Tibial nerve (tissue), 4 donors: ENCODE data around the gene AFAP1. TPM values are rescaled to one million over a fixed set of nuclear protein-coding genes. Genes with fewer than 3 reads are reported as not detected.

ENCODE experiments used
- DNase-seq, 2 donors: peaks; one replicate each; pipeline ENCODE4 v3.0.0-alpha.2; 2019; ENCODE audit warnings: low spot score in 2 of 2
- H3K27ac ChIP-seq, 4 donors: fragments of 200-600 bp; sonication (generic) in 3 of 4; one replicate each; pipeline ENCODE4 v1.5.1; 2017 to 2019; ENCODE audit warnings: mild to moderate bottlenecking in 1 of 4
- H3K27me3 ChIP-seq, 2 donors: fragments of 200-600 bp; sonication (generic) in 1 of 2; one replicate each; pipeline versions ENCODE4 v1.5.1 to v1.6.0; 2017 to 2019
- H3K36me3 ChIP-seq, 3 donors: fragments of 200-600 bp; sonication (generic); one replicate each; pipeline ENCODE4 v1.5.1; 2018 to 2019
- H3K4me1 ChIP-seq, 4 donors: fragments of 200-600 bp; sonication (generic) in 3 of 4; one replicate each; pipeline ENCODE4 v1.5.1; 2017 to 2019
- H3K4me3 ChIP-seq, 4 donors: fragments of 200-600 bp; sonication (generic) in 3 of 4; one replicate each; pipeline ENCODE4 v1.5.1; 2017 to 2019; ENCODE audit warnings: mild to moderate bottlenecking in 1 of 4, moderate library complexity in 1 of 4
- H3K9me3 ChIP-seq, 4 donors: fragments of 200-600 bp; sonication (generic) in 3 of 4; one replicate each; pipeline ENCODE4 v1.5.1; 2017 to 2019
- CTCF ChIP-seq, 5 experiments: fragments of 200-600 bp in 3 of 5; fragments of 450-650 bp in 2 of 5; sonication (generic) in 3 of 5; IDR thresholded peaks; one replicate each; pipeline ENCODE4 v1.5.1; 2016 to 2019; ENCODE audit warnings: antibody characterized with exemption in 5 of 5, mild to moderate bottlenecking in 3 of 5, moderate library complexity in 2 of 5
- EP300 ChIP-seq, 2 donors: sonication (generic); formaldehyde crosslinking; IDR thresholded peaks; one replicate each; pipeline ENCODE4 v1.6.1; 2017; ENCODE audit warnings: antibody characterized with exemption in 2 of 2, mild to moderate bottlenecking in 1 of 2
- POLR2A ChIP-seq, 2 donors: fragments of 450-650 bp; IDR thresholded peaks; one replicate each; pipeline ENCODE4 v1.6.1; 2017; ENCODE audit warnings: antibody characterized with exemption in 2 of 2, mild to moderate bottlenecking in 2 of 2, moderate library complexity in 2 of 2
- WGBS, 2 donors: methylation state at CpG; one replicate each; pipeline ENCODE4 v1.1.5; 2018; 5-methylcytosine and 5-hydroxymethylcytosine counted together
- total RNA-seq, 4 donors: library from RNA; depleted of rRNA; stranded (reverse); fragments of >200 nt; gene quantifications; one replicate each; pipeline ENCODE4 v1.1.0, GENCODE V29; 2016

The AFAP1 gene
- total RNA-seq, 4 donors from 2014 or later, result 23.2 to 34.9 (median 32.1) TPM

GRCh38 chr4:7831330-7831729 lies 108.3 kb downstream of the AFAP1 start:
- Histone ChIP-seq H3K27me3 (no peaks in the 10 kb centered on the region), H3K9me3 (no peaks in the 10 kb centered on the region), H3K4me3 (no peak overlapping the region), H3K36me3 (peaks cover 0 to 17% (median 0%) of the 10 kb centered on the region in 3 donors), H3K4me1 (peaks cover 0 to 40% (median 8%) of the 10 kb centered on the region in 4 donors), H3K27ac (peak overlapping the region in 2 of 4 donors; percentile 56 to 60)
- WGBS, 2 donors, result 48 to 53% methylated on average over 7 of the region's 7 CpGs
- TF ChIP-seq EP300 (IDR thresholded peaks at IDR 0.05) (no peak), CTCF (IDR thresholded peaks at IDR 0.05) (no peak), POLR2A (IDR thresholded peaks at IDR 0.05) (no peak)
- DNase-seq, result no peak

GRCh38 chr4:7830747-7831146 lies 108.9 kb downstream of the AFAP1 start:
- no peak for DNase-seq
- H3K27me3 ChIP-seq, result no peaks in the 10 kb centered on the region
- WGBS, 2 donors, result 67 to 71% methylated on average over 2 of the region's 2 CpGs
- H3K4me3 ChIP-seq, result no peak overlapping the region
- H3K36me3 ChIP-seq, result peaks cover 0 to 16% (median 0%) of the 10 kb centered on the region in 3 donors
- no peaks in the 10 kb centered on the region for H3K9me3 ChIP-seq
- TF ChIP-seq CTCF (IDR thresholded peaks at IDR 0.05) (no peak), POLR2A (IDR thresholded peaks at IDR 0.05) (no peak), EP300 (IDR thresholded peaks at IDR 0.05) (no peak)
- H3K4me1 ChIP-seq, result peaks cover 0 to 40% (median 8%) of the 10 kb centered on the region in 4 donors
- peak overlapping the region in 3 of 4 donors; percentile 13 to 60 (median 56) for H3K27ac ChIP-seq

GRCh38 chr4:7829652-7830580 lies 109.7 kb downstream of the AFAP1 start:
- TF ChIP-seq CTCF (IDR thresholded peaks at IDR 0.05), result no peak
- no peak for TF ChIP-seq EP300 (IDR thresholded peaks at IDR 0.05)
- TF ChIP-seq POLR2A (IDR thresholded peaks at IDR 0.05), result no peak
- WGBS, 2 donors, result 72 to 78% methylated on average over 10 of the region's 10 CpGs
- Histone ChIP-seq H3K4me1 (peaks cover 0 to 42% (median 8%) of the 10 kb centered on the region in 4 donors), H3K9me3 (no peaks in the 10 kb centered on the region), H3K4me3 (no peak overlapping the region), H3K27ac (peak overlapping the region in 3 of 4 donors; percentile 13 to 85 (median 56)), H3K27me3 (no peaks in the 10 kb centered on the region), H3K36me3 (peaks cover 0 to 16% (median 0%) of the 10 kb centered on the region in 3 donors)
- no peak for DNase-seq

- no peak overlapping the region for H3K4me3 ChIP-seq
- 75 to 80% methylated on average over 6 of the region's 6 CpGs for WGBS, 2 donors
- H3K9me3 ChIP-seq, result no peaks in the 10 kb centered on the region
- H3K4me1 ChIP-seq, result peaks cover 0 to 53% (median 13%) of the 10 kb centered on the region in 4 donors
- no peaks in the 10 kb centered on the region for H3K27me3 ChIP-seq
- TF ChIP-seq CTCF (IDR thresholded peaks at IDR 0.05) (no peak), POLR2A (IDR thresholded peaks at IDR 0.05) (no peak), EP300 (IDR thresholded peaks at IDR 0.05) (no peak)
- no peak for DNase-seq
- peak overlapping the region; percentile 18 to 86 (median 76) for H3K27ac ChIP-seq
- H3K36me3 ChIP-seq, result peaks cover 0 to 8% (median 0%) of the 10 kb centered on the region in 3 donors
These were observed 110.8 kb downstream of the AFAP1 start for GRCh38 chr4:7828793-7829301.
